ENCODE results near the gene SARM1.

SARM1 gene

GRCh38 chr17:28402224-28402630, 30.7 kb downstream of the SARM1 start:
- no peak for TF ChIP-seq CTCF (IDR thresholded peaks at IDR 0.05)
- DNase-seq (ENCODE audit: low spot score) = no peak
- no peak overlapping the region for H3K4me3 ChIP-seq
- peak overlapping the region in 1 of 2 donors; percentile 14 for H3K27ac ChIP-seq

GRCh38 chr17:28402844-28403243, 31.4 kb downstream of the SARM1 start:
- TF ChIP-seq CTCF (IDR thresholded peaks at IDR 0.05) = no peak
- no peak for DNase-seq (ENCODE audit: low spot score)
- Histone ChIP-seq H3K4me3 (no peak overlapping the region), H3K27ac (no peak overlapping the region)

GRCh38 chr17:28404007-28404406, 32.5 kb downstream of the SARM1 start:
- no peak overlapping the region for H3K4me3 ChIP-seq
- no peak for DNase-seq (ENCODE audit: low spot score)
- H3K27ac ChIP-seq = peak overlapping the region in 1 of 2 donors; percentile 84
- no peak for TF ChIP-seq CTCF (IDR thresholded peaks at IDR 0.05)

GRCh38 chr17:28404461-28404811, 32.9 kb downstream of the SARM1 start:
- peak overlapping the region in 1 of 2 donors; percentile 84 for H3K27ac ChIP-seq
- DNase-seq (ENCODE audit: low spot score) = no peak
- no peak for TF ChIP-seq CTCF (IDR thresholded peaks at IDR 0.05)
- peak overlapping the region; percentile 99 for H3K4me3 ChIP-seq

GRCh38 chr17:28404812-28405570, 33.5 kb downstream of the SARM1 start:
- no peak for TF ChIP-seq CTCF (IDR thresholded peaks at IDR 0.05)
- Histone ChIP-seq H3K27ac (peak overlapping the region in 1 of 2 donors; percentile 84), H3K4me3 (peak overlapping the region; percentile 99)
- no peak for DNase-seq (ENCODE audit: low spot score)

- Histone ChIP-seq H3K4me3 (peak within 1 kb of the TSS; percentile 99), H3K27ac (peak within 1 kb of the TSS; percentile 6 to 84)
- TF ChIP-seq CTCF (IDR thresholded peaks at IDR 0.05) = no peak
- DNase-seq (ENCODE audit: low spot score) = no peak
Measured at GRCh38 chr17:28405632-28406472, 34.4 kb downstream of the SARM1 start, which contains the start of gene SLC46A1. SLC46A1 (minus strand) TSS chr17:28406212; CDS start chr17:28406114, 98 bp downstream.
